Loucy (cell line): ENCODE results near the gene CSF1R.

Experiments
- H2AFZ ChIP-seq: fragments of 200-600 bp; sonication (generic); 2 replicates; pipeline ENCODE4 v1.6.0; 2016; ENCODE audit warnings: antibody characterized with exemption, mild to moderate bottlenecking, low read length, moderate library complexity
- H3F3A ChIP-seq: fragments of 200-600 bp; 2 replicates; pipeline ENCODE4 v1.6.0; 2016; ENCODE audit warnings: antibody characterized with exemption, low read depth, mild to moderate bottlenecking
- H3K27me3 ChIP-seq: fragments of 200-600 bp; sonication (generic); 2 replicates; pipeline ENCODE4 v1.6.1; 2014; ENCODE audit warnings: low read length, mild to moderate bottlenecking; ENCODE audit not compliant: insufficient read depth, poor library complexity, severe bottlenecking
- H3K36me3 ChIP-seq: fragments of 200-600 bp; sonication (generic); 2 replicates; pipeline ENCODE4 v1.6.1; 2016; ENCODE audit warnings: low read length; ENCODE audit not compliant: insufficient read depth
- H3K4me1 ChIP-seq: fragments of 200-600 bp; sonication (generic); 2 replicates; pipeline ENCODE4 v1.5.1; 2014; ENCODE audit warnings: low read length, mild to moderate bottlenecking; ENCODE audit not compliant: insufficient read depth, poor library complexity, severe bottlenecking
- H3K4me2 ChIP-seq: fragments of 200-600 bp; sonication (generic); 2 replicates; pipeline ENCODE4 v1.6.0; 2014; ENCODE audit warnings: antibody characterized with exemption, low read length, low read depth, mild to moderate bottlenecking; ENCODE audit not compliant: poor library complexity, severe bottlenecking
- H3K4me3 ChIP-seq: fragments of 200-600 bp; sonication (generic); 2 replicates; pipeline ENCODE4 v1.5.1; 2014; ENCODE audit warnings: low read length, mild to moderate bottlenecking, mixed read lengths; ENCODE audit not compliant: poor library complexity, severe bottlenecking
- H3K79me2 ChIP-seq: fragments of 200-600 bp; sonication (generic); 2 replicates; pipeline ENCODE4 v1.6.1; 2014; ENCODE audit warnings: low read length; ENCODE audit not compliant: insufficient read depth
- H3K9ac ChIP-seq: fragments of 200-600 bp; sonication (generic); 2 replicates; pipeline ENCODE4 v1.6.0; 2014; ENCODE audit warnings: mild to moderate bottlenecking, low read depth, low read length, moderate library complexity; ENCODE audit not compliant: poor library complexity, severe bottlenecking
- H3K9me2 ChIP-seq: fragments of 200-600 bp; sonication (generic); replicated peaks from 2 replicates; pipeline ENCODE4 v1.6.1; 2016; ENCODE audit warnings: low read depth, low read length, mixed read lengths
- H3K9me3 ChIP-seq: fragments of 200-600 bp; sonication (generic); 2 replicates; pipeline ENCODE4 v1.6.1; 2014; ENCODE audit warnings: mild to moderate bottlenecking, antibody characterized with exemption, low read length, low read depth; ENCODE audit not compliant: insufficient read depth
- H4K20me1 ChIP-seq: fragments of 200-600 bp; sonication (generic); 2 replicates; pipeline ENCODE4 v1.6.0; 2014; ENCODE audit warnings: antibody characterized with exemption, low read length, mild to moderate bottlenecking; ENCODE audit not compliant: insufficient read depth, poor library complexity, severe bottlenecking
- EZH2phosphoT487 ChIP-seq: fragments of 200-600 bp; IDR thresholded peaks from 2 replicates; pipeline ENCODE4 v1.6.1; 2018; ENCODE audit warnings: antibody characterized with exemption, mild to moderate bottlenecking, moderate library complexity, borderline replicate concordance
- TF ChIP-seq, protein P1 (sequence below): fragments of 200-600 bp; sonication (generic); conservative IDR thresholded peaks from 2 replicates; pipeline ENCODE4 v1.5.1; 2014; ENCODE audit warnings: mild to moderate bottlenecking, antibody characterized with exemption, low read length

CSF1R gene

DNA sequence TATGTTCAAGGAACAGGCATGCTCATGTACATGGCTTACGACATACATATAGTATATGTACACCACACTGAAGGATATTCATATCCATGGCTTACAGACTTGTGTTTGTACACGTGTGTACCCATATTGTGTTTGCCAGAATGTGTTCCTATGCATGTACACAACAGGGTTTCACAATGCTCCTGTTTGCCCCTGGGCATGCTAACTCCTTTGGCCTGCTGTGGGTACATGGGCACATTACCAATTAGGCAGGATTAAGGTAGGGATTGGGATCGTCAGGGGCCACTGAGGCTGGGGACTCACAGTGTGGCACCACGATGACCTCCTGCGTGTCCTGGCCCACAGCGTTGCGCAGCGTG is 43.1 kb upstream of the CSF1R start:
- H3K4me3 ChIP-seq, result no peak overlapping the region
- no peaks in the 10 kb centered on the region for H3K9me3 ChIP-seq
- no peaks in the 10 kb centered on the region for H3K9me2 ChIP-seq
- no peak overlapping the region for H3K4me2 ChIP-seq
- TF ChIP-seq EZH2phosphoT487, result no peak
- TF ChIP-seq, protein P1, sequence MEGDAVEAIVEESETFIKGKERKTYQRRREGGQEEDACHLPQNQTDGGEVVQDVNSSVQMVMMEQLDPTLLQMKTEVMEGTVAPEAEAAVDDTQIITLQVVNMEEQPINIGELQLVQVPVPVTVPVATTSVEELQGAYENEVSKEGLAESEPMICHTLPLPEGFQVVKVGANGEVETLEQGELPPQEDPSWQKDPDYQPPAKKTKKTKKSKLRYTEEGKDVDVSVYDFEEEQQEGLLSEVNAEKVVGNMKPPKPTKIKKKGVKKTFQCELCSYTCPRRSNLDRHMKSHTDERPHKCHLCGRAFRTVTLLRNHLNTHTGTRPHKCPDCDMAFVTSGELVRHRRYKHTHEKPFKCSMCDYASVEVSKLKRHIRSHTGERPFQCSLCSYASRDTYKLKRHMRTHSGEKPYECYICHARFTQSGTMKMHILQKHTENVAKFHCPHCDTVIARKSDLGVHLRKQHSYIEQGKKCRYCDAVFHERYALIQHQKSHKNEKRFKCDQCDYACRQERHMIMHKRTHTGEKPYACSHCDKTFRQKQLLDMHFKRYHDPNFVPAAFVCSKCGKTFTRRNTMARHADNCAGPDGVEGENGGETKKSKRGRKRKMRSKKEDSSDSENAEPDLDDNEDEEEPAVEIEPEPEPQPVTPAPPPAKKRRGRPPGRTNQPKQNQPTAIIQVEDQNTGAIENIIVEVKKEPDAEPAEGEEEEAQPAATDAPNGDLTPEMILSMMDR, result no peak
- H3K36me3 ChIP-seq, result no peaks in the 10 kb centered on the region
- H3K79me2 ChIP-seq, result no peaks in the 10 kb centered on the region
- H2AFZ ChIP-seq, result no peak overlapping the region; the same call in 1 of the 2 replicates
- no peaks in the 10 kb centered on the region for H3K27me3 ChIP-seq
- H4K20me1 ChIP-seq, result no peaks in the 10 kb centered on the region
- H3F3A ChIP-seq, result no peaks in the 10 kb centered on the region
- no peaks in the 10 kb centered on the region for H3K4me1 ChIP-seq
- H3K9ac ChIP-seq, result no peak overlapping the region

DNA sequence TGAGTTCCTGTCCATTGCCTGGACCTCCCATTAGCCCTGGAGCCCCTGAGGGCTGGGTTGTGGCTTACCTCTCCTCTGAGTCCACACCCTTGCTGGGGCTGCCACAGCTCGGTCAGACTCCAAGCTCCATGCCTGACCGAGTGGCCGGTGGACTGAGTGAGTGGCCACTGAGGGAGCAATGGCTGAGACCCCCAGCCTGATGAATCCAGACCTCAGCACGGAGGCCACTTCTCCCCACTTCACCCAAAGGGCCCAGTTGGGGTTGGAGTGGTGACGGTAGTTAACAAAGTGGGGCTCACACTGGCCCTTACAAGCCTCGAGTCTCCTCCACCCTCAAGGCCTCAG is 40.5 kb upstream of the CSF1R start:
- Histone ChIP-seq H3K36me3 (no peaks in the 10 kb centered on the region), H4K20me1 (no peaks in the 10 kb centered on the region), H2AFZ (no peak overlapping the region), H3F3A (no peaks in the 10 kb centered on the region), H3K9me3 (no peaks in the 10 kb centered on the region), H3K79me2 (no peaks in the 10 kb centered on the region), H3K4me2 (no peak overlapping the region), H3K4me1 (no peaks in the 10 kb centered on the region), H3K9ac (no peak overlapping the region), H3K4me3 (no peak overlapping the region), H3K27me3 (no peaks in the 10 kb centered on the region), H3K9me2 (no peaks in the 10 kb centered on the region)
- no peak for TF ChIP-seq EZH2phosphoT487
- TF ChIP-seq, protein P1, result no peak

DNA sequence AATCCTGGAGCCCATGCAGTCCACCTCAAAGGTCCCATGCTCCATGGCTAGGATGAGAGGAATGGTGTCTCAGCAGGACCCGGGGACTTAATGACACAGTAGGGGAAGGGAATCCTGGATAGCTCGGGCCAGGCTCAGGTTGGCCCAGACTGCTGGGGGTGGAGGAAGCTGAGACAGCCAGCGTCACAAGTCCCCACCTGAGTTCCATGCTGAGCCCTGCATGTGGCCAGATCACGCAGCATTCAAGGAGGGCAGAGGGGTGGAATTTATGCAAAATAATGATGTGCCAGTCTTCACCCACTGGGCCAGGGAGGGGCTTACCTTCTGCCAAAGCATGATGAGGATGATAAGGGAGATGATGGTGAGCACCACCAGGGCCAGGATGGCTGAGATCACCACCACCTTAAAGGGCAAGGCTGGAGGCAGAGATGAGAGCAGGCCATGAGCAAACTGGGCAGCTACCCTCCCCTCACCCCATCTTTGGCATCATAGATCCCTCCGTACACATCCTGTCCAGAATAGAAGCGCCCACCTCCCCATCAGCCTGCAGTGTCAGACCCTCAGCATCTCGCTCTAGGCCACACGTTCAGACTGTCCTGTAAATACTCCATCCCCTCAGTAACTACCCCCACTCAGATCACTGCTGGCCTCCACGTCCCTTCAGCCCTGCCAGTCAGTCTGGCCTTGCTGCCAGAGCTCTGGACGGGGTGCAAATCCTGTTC is 40.0 kb upstream of the CSF1R start:
- Histone ChIP-seq H2AFZ (no peak overlapping the region), H3F3A (no peaks in the 10 kb centered on the region), H3K4me3 (no peak overlapping the region), H3K4me2 (no peak overlapping the region), H4K20me1 (no peaks in the 10 kb centered on the region), H3K4me1 (no peaks in the 10 kb centered on the region), H3K36me3 (no peaks in the 10 kb centered on the region), H3K79me2 (no peaks in the 10 kb centered on the region), H3K9me2 (no peaks in the 10 kb centered on the region), H3K9me3 (no peaks in the 10 kb centered on the region), H3K9ac (no peak overlapping the region), H3K27me3 (no peaks in the 10 kb centered on the region)
- no peak for TF ChIP-seq EZH2phosphoT487
- TF ChIP-seq, protein P1, result no peak
